Inferior parietal cortex (tissue), 1 donor: ENCODE data around the gene YOD1.
A peak's percentile ranks its signal among the peaks of the same experiment; 100 is the strongest.
"Not testable (repeated sequence)": the region's sequence is repeated elsewhere in the genome, so short reads cannot be mapped to it uniquely, and the experiment has no call there.

Source experiments
- DNase-seq: peaks from one replicate; pipeline ENCODE4 v3.0.0-alpha.2; 2016; ENCODE audit errors: extremely low spot score

Gene YOD1

GRCh38 chr1:207049974-207050391 lies 1.0 kb downstream of the YOD1 start:
- DNase-seq, result peak; percentile 86

GRCh38 chr1:207049514-207049913 lies 1.5 kb downstream of the YOD1 start:
- no peak for DNase-seq

GRCh38 chr1:207049054-207049453 lies 2.0 kb downstream of the YOD1 start:
- no peak for DNase-seq

GRCh38 chr1:207048041-207048440 lies 3.0 kb downstream of the YOD1 start:
- no peak for DNase-seq

GRCh38 chr1:207047505-207047904 lies 3.5 kb downstream of the YOD1 start:
- DNase-seq, result no peak

- no peak for DNase-seq
Observed at GRCh38 chr1:207045453-207045852, 5.6 kb downstream of the YOD1 start.

- DNase-seq, result not testable (repeated sequence)
Observed at GRCh38 chr1:207041397-207041796, 9.6 kb downstream of the YOD1 start.

GRCh38 chr1:207040181-207040533 lies 10.9 kb downstream of the YOD1 start:
- DNase-seq, result no peak

GRCh38 chr1:207039380-207040180 lies 11.4 kb downstream of the YOD1 start:
- DNase-seq, result no peak

GRCh38 chr1:207036865-207037264 lies 14.1 kb downstream of the YOD1 start:
- no peak for DNase-seq

- DNase-seq, result no peak
Observed at GRCh38 chr1:207035877-207036551, 15.0 kb downstream of the YOD1 start.

- DNase-seq, result no peak
Observed at GRCh38 chr1:207034998-207035397, 16.0 kb downstream of the YOD1 start.

GRCh38 chr1:207034208-207034607 lies 16.8 kb downstream of the YOD1 start:
- DNase-seq, result no peak

GRCh38 chr1:207033302-207033701 lies 17.7 kb downstream of the YOD1 start:
- no peak for DNase-seq

GRCh38 chr1:207032528-207033017 lies 18.4 kb downstream of the YOD1 start, which contains the start of gene C1orf116:
C1orf116 (minus strand) TSS chr1:207032756; CDS start chr1:207027598, 5,158 bp downstream.
- no peak for DNase-seq

GRCh38 chr1:207031632-207032264 lies 19.3 kb downstream of the YOD1 start:
- DNase-seq, result no peak

- DNase-seq, result no peak
Observed at GRCh38 chr1:207031016-207031415, 20.0 kb downstream of the YOD1 start.

GRCh38 chr1:207030522-207031009 lies 20.4 kb downstream of the YOD1 start:
- no peak for DNase-seq

- no peak for DNase-seq
Observed at GRCh38 chr1:207029701-207030521, 21.1 kb downstream of the YOD1 start.

GRCh38 chr1:207028884-207029650 lies 21.9 kb downstream of the YOD1 start:
- DNase-seq, result no peak

- no peak for DNase-seq
Observed at GRCh38 chr1:207027921-207028320, 23.1 kb downstream of the YOD1 start.
